Activated CD4-positive, alpha-beta T cell treated with anti-CD3 and anti-CD28 coated beads, Interleukin-2, Interleukin-4, amounts not matched to agents 100 ng/mL and 50 ng/mL, durations not matched to agents 16 hours and 8 hours (primary cell): ENCODE measurements around the gene PPCDC.
"Not testable (repeated sequence)": the region's sequence is repeated elsewhere in the genome, so short reads cannot be mapped to it uniquely, and the experiment has no call there.

Experiments
- DNase-seq: peaks from one replicate; pipeline ENCODE4 v3.0.0-alpha.2; 2020; ENCODE audit warnings: low spot score

The PPCDC gene

GRCh38 chr15:75068748-75069147 lies 45.4 kb downstream of the PPCDC start:
- no peak for DNase-seq

GRCh38 chr15:75069301-75069925 lies 46.0 kb downstream of the PPCDC start:
- no peak for DNase-seq

GRCh38 chr15:75070674-75071073 lies 47.3 kb downstream of the PPCDC start:
- no peak for DNase-seq

- no peak for DNase-seq
Observed at GRCh38 chr15:75073197-75073596, 49.8 kb downstream of the PPCDC start.

- DNase-seq = no peak
Observed at GRCh38 chr15:75076277-75076676, 52.9 kb downstream of the PPCDC start.

- DNase-seq = not testable (repeated sequence)
Observed at GRCh38 chr15:75077551-75077961, 54.2 kb downstream of the PPCDC start.

- DNase-seq = no peak
Observed at GRCh38 chr15:75081150-75081549, 57.8 kb downstream of the PPCDC start.

- no peak for DNase-seq
Observed at GRCh38 chr15:75082689-75083088, 59.3 kb downstream of the PPCDC start.

GRCh38 chr15:75085708-75086107 lies 62.3 kb downstream of the PPCDC start:
- not testable (repeated sequence) for DNase-seq

GRCh38 chr15:75089456-75090387 lies 66.3 kb downstream of the PPCDC start:
- no peak for DNase-seq

GRCh38 chr15:75090388-75090734 lies 67.0 kb downstream of the PPCDC start:
- no peak for DNase-seq

- DNase-seq = peak; percentile 66
Observed at GRCh38 chr15:75091814-75092213, 68.4 kb downstream of the PPCDC start.

- DNase-seq = not testable (repeated sequence)
Observed at GRCh38 chr15:75094961-75095478, 71.6 kb downstream of the PPCDC start.

- no peak for DNase-seq
Observed at GRCh38 chr15:75095594-75095993, 72.2 kb downstream of the PPCDC start.

- DNase-seq = no peak
Observed at GRCh38 chr15:75097939-75098338, 74.5 kb downstream of the PPCDC start.

- no peak for DNase-seq
Observed at GRCh38 chr15:75098404-75098803, 75.0 kb downstream of the PPCDC start.
